K562 (cell line): ENCODE results near the gene RPTOR. TPM values are rescaled to one million over a fixed set of nuclear protein-coding genes. Genes with fewer than 3 reads are reported as not detected.

Experiments
- ARHGAP35 ChIP-seq: fragments of 450-650 bp; IDR thresholded peaks from 2 replicates; pipeline ENCODE4 v1.6.1; 2018; ENCODE audit not compliant: partially characterized antibody
- BACH1 ChIP-seq: fragments of 200-800 bp; sonication (Bioruptor generic); IDR thresholded peaks from 2 replicates; pipeline ENCODE4 v1.6.1; 2016; ENCODE audit warnings: missing genetic modification characterization, missing compliant biosample characterization
- CTCF ChIP-seq, 3 experiments: IDR thresholded peaks in 2 of 3; conservative IDR thresholded peaks in 1 of 3; 2 replicates each; pipeline ENCODE4 v1.5.1; 2011 to 2012; ENCODE audit warnings: low read length in 3 of 3, mild to moderate bottlenecking in 3 of 3, control low read depth in 2 of 3, improper control_type of control experiment in 1 of 3, inconsistent platforms in 1 of 3, low read depth in 1 of 3, mixed read lengths in 1 of 3, moderate library complexity in 1 of 3; ENCODE audit not compliant: insufficient read depth in 2 of 3
- ERF ChIP-seq: fragments of 450-650 bp; formaldehyde crosslinking; IDR thresholded peaks from 2 replicates; pipeline ENCODE4 v1.4.0; 2020; ENCODE audit warnings: mild to moderate bottlenecking, mixed read lengths
- ETS2 ChIP-seq: IDR thresholded peaks from 2 replicates; pipeline ENCODE4 v1.6.1; 2016; ENCODE audit warnings: borderline replicate concordance, missing genetic modification characterization, mild to moderate bottlenecking, moderate library complexity, missing compliant biosample characterization; ENCODE audit not compliant: poor library complexity, severe bottlenecking
- KDM1A ChIP-seq, 2 experiments: fragments of 450-650 bp; IDR thresholded peaks; 2 replicates each; pipeline ENCODE4 v1.6.1; 2016; ENCODE audit warnings: mild to moderate bottlenecking in 2 of 2
- LCOR ChIP-seq: sonication (generic); formaldehyde crosslinking; IDR thresholded peaks from 2 replicates; pipeline ENCODE4 v1.8.0; 2022; ENCODE audit warnings: mild to moderate bottlenecking, missing genetic modification reagents
- MBD2 ChIP-seq: sonication (generic); IDR thresholded peaks from 2 replicates; pipeline ENCODE4 v1.6.1; 2016; ENCODE audit warnings: low read depth, borderline replicate concordance
- NRF1 ChIP-seq, 2 experiments: fragments of 450-650 bp; IDR thresholded peaks in 1 of 2; conservative IDR thresholded peaks in 1 of 2; 2 replicates each; pipeline ENCODE4 v1.6.1; 2014; ENCODE audit warnings: mild to moderate bottlenecking in 2 of 2
- PHF8 ChIP-seq: fragments of 200-600 bp; sonication (generic); IDR thresholded peaks from 2 replicates; pipeline ENCODE4 v1.6.1; 2012; ENCODE audit warnings: mixed run types, mild to moderate bottlenecking, inconsistent platforms, low read length, moderate library complexity, borderline replicate concordance
- SMC3 ChIP-seq: conservative IDR thresholded peaks from 2 replicates; pipeline ENCODE4 v1.6.1; 2011; ENCODE audit warnings: low read depth, low read length, improper control_type of control experiment; ENCODE audit not compliant: insufficient read depth
- TEAD2 ChIP-seq: fragments of 450-650 bp; IDR thresholded peaks from 2 replicates; pipeline ENCODE4 v1.6.1; 2016; ENCODE audit warnings: missing genetic modification characterization, control low read depth, missing compliant biosample characterization
- ZKSCAN3 ChIP-seq: fragments of 250-450 bp; sonication (Bioruptor Pico); IDR thresholded peaks from 2 replicates; pipeline ENCODE4 v1.4.0; 2020
- ZNF592 ChIP-seq: fragments of 450-650 bp; IDR thresholded peaks from 2 replicates; pipeline ENCODE4 v1.6.1; 2017; ENCODE audit warnings: antibody characterized with exemption, mild to moderate bottlenecking
- polyA plus RNA-seq, 8 experiments: library from polyadenylated mRNA; depleted of rRNA in 4 of 8; stranded (reverse) in 5 of 8; unstranded in 3 of 8; fragments of >200 nt; fragmentation: Nextera tagmentation in 2 of 8; fragmentation: Illumina TruSeq in 1 of 8; extraction: Ambion mirVana in 2 of 8; extraction: Trizol in 1 of 8; gene quantifications; 2 replicates each; pipeline versions ENCODE4 v1.2.1 to v1.2.3, GENCODE V29; 2011 to 2014; ENCODE audit warnings: inconsistent platforms in 1 of 8, missing spikeins in 1 of 8
- total RNA-seq, 7 experiments: library from RNA; depleted of rRNA in 6 of 7; stranded (reverse); fragments of >200 nt in 6 of 7; fragmentation: Illumina TruSeq in 2 of 7; extraction: Trizol in 2 of 7; gene quantifications; 2 replicates each; pipeline versions ENCODE4 v1.2.1 to v1.2.3, GENCODE V29; 2011 to 2021; ENCODE audit warnings: low replicate concordance in 1 of 7
- TF ChIP-seq, protein P1 (sequence below): sonication (generic); formaldehyde crosslinking; IDR thresholded peaks from 2 replicates; pipeline ENCODE4 v1.8.0; 2022; ENCODE audit warnings: missing genetic modification reagents, mild to moderate bottlenecking, moderate library complexity, borderline replicate concordance
- TF ChIP-seq, protein P2 (sequence below): sonication (generic); formaldehyde crosslinking; IDR thresholded peaks from 2 replicates; pipeline ENCODE4 v1.8.0; 2022; ENCODE audit warnings: mild to moderate bottlenecking, missing genetic modification reagents
- TF ChIP-seq, protein P3 (sequence below), 3 experiments: fragments of 200-800 bp in 1 of 3; sonication (Bioruptor generic) in 1 of 3; sonication (generic) in 1 of 3; formaldehyde crosslinking in 1 of 3; IDR thresholded peaks; 2 replicates each; pipeline versions ENCODE4 v1.6.1 to v1.8.0; 2016 to 2022; ENCODE audit warnings: mild to moderate bottlenecking in 2 of 3, missing compliant biosample characterization in 2 of 3, missing genetic modification characterization in 2 of 3, missing genetic modification reagents in 1 of 3

Gene RPTOR
- total and polyA plus RNA-seq, 9 of the 15 experiments (the other 6 are each of a cell fraction or from before 2014, with no cell fraction given) = 0.24 to 54.1 (median 10.2) TPM

- TF ChIP-seq ARHGAP35 (no peak), ERF (CRISPR knock-in tag) (no peak), NRF1 (conservative IDR thresholded peaks at IDR 0.05 in 1 of 2, IDR thresholded peaks at IDR 0.05 in 1 of 2) (0 out of 4 replicates have a peak, but pooled peaks of 1 of the 2 experiments have one; percentile 17), ZNF592 (peak; percentile 82), ZKSCAN3 (CRISPR knock-in tag) (no peak), ETS2 (tag) (no peak), BACH1 (tag) (peak; percentile 36; the same call in 1 of the 2 replicates), KDM1A (IDR thresholded peaks at IDR 0.05) (peak in 1 of 2 experiments; percentile 67; a peak in 2 of 4 replicates), LCOR (peak; percentile 23; the same call in 1 of the 2 replicates), TEAD2 (tag) (peak; percentile 68; the same call in 1 of the 2 replicates), CTCF (IDR thresholded peaks at IDR 0.05 in 2 of 3, conservative IDR thresholded peaks at IDR 0.05 in 1 of 3; ENCODE audit: insufficient read depth in 2 of 3, low read depth in 1 of 3, low read length in 3 of 3) (peak; percentile 50 to 58 (median 51)), SMC3 (0 out of 2 replicates have a peak, but pooled peaks have one; percentile 1), MBD2 (0 out of 2 replicates have a peak, but pooled peaks have one; percentile 25), PHF8 (peak; percentile 27; the same call in 1 of the 2 replicates)
- TF ChIP-seq, protein P1, sequence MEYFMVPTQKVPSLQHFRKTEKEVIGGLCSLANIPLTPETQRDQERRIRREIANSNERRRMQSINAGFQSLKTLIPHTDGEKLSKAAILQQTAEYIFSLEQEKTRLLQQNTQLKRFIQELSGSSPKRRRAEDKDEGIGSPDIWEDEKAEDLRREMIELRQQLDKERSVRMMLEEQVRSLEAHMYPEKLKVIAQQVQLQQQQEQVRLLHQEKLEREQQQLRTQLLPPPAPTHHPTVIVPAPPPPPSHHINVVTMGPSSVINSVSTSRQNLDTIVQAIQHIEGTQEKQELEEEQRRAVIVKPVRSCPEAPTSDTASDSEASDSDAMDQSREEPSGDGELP (CRISPR knock-in tag) = 0 out of 2 replicates have a peak, but pooled peaks have one; percentile 5
- TF ChIP-seq, protein P2, sequence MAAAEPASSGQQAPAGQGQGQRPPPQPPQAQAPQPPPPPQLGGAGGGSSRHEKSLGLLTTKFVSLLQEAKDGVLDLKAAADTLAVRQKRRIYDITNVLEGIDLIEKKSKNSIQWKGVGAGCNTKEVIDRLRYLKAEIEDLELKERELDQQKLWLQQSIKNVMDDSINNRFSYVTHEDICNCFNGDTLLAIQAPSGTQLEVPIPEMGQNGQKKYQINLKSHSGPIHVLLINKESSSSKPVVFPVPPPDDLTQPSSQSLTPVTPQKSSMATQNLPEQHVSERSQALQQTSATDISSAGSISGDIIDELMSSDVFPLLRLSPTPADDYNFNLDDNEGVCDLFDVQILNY = no peak
- TF ChIP-seq, protein P3, sequence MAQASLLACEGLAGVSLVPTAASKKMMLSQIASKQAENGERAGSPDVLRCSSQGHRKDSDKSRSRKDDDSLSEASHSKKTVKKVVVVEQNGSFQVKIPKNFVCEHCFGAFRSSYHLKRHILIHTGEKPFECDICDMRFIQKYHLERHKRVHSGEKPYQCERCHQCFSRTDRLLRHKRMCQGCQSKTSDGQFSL (CRISPR knock-in tag; IDR thresholded peaks at IDR 0.05) = no peak
- TF ChIP-seq, protein P3 (tag; IDR thresholded peaks at IDR 0.05) = no peak
These were observed 346.9 kb downstream of the RPTOR start (continued) for GRCh38 chr17:80891397-80892018.
